HCT116 (cell line): ENCODE data around the gene KLHL15. TPM values are rescaled to one million over a fixed set of nuclear protein-coding genes. Genes with fewer than 3 reads are reported as not detected.

Source experiments
- ATAC-seq: fragments of 200-7000 bp; cut with Tn5 transposase; 2 replicates; pipeline ENCODE4 v1.9.1; 2020; ENCODE audit warnings: mild to moderate bottlenecking, moderate library complexity
- BruUV-seq: library from RNA; stranded (reverse); fragments of 400-500 nt; replicated peaks from 2 replicates; lab custom pipeline; 2021; lab: Mats Ljungman, UMichigan
- CTCF ChIA-PET: fragments of 300-600 bp; sonication (Branson Sonifier 250); formaldehyde crosslinking; loops from one replicate; lab custom pipeline; 2021; ENCODE audit warnings: antibody characterized with exemption; lab: Charles Lee
- POLR2A ChIA-PET: fragments of 300-600, 350-600 bp; sonication (Branson Sonifier 250); formaldehyde crosslinking; loops from one replicate; lab custom pipeline; 2021; ENCODE audit warnings: antibody characterized with exemption; lab: Charles Lee
- RAD21 ChIA-PET, 2 experiments: fragments of 300-600 bp; sonication (Branson Sonifier 250); formaldehyde crosslinking; loops; one replicate each; lab custom pipeline; 2023; ENCODE audit warnings: low total read pairs in 2 of 2; ENCODE audit not compliant: uncharacterized antibody in 2 of 2, unreplicated experiment in 2 of 2, low non-redundant PET in 1 of 2; lab: Charles Lee
- DNase-seq: peaks from one replicate; pipeline ENCODE4 v3.0.0-alpha.2; 2010; ENCODE audit warnings: low read depth, low spot score
- H2AFZ ChIP-seq: fragments of 200-600 bp; shearing (Covaris generic), sonication (generic); 2 replicates; pipeline ENCODE4 v1.6.1; 2017; ENCODE audit warnings: low read depth, mixed run types, mixed read lengths, antibody characterized with exemption, low read length; ENCODE audit not compliant: poor library complexity, severe bottlenecking
- H3K27ac ChIP-seq: 2 replicates; pipeline ENCODE4 v1.5.1; 2012; ENCODE audit warnings: low read depth, low read length
- H3K27me3 ChIP-seq: fragments of 200-600 bp; sonication (generic); 2 replicates; pipeline ENCODE4 v1.6.1; 2016; ENCODE audit warnings: mixed run types, low read length, mixed read lengths; ENCODE audit not compliant: insufficient read depth
- H3K36me3 ChIP-seq, 2 experiments: fragments of 200-500 bp in 1 of 2; fragments of 200-600 bp in 1 of 2; sonication (Bioruptor generic) in 1 of 2; sonication (generic) in 1 of 2; 2 replicates each; pipeline versions ENCODE4 v1.5.1 to v1.6.1; 2014 to 2016; ENCODE audit warnings: low read length in 2 of 2, inconsistent platforms in 1 of 2, mixed read lengths in 1 of 2, mixed run types in 1 of 2; ENCODE audit not compliant: insufficient read depth in 2 of 2, control insufficient read depth in 1 of 2
- H3K4me1 ChIP-seq, 2 experiments: fragments of 200-600 bp in 1 of 2; sonication (generic) in 1 of 2; 2 replicates each; pipeline versions ENCODE4 v1.5.1 to v1.6.1; 2012 to 2017; ENCODE audit warnings: low read length in 2 of 2, inconsistent platforms in 1 of 2, mild to moderate bottlenecking in 1 of 2, mixed read lengths in 1 of 2, mixed run types in 1 of 2, moderate library complexity in 1 of 2; ENCODE audit not compliant: insufficient read depth in 2 of 2, control insufficient read depth in 1 of 2
- H3K4me2 ChIP-seq: fragments of 200-600 bp; sonication (generic); 2 replicates; pipeline ENCODE4 v1.6.1; 2017; ENCODE audit warnings: mixed run types, low read length, mixed read lengths
- H3K4me3 ChIP-seq, 2 experiments: fragments of 200-600 bp in 1 of 2; sonication (generic) in 1 of 2; replicated peaks in 1 of 2; 2 replicates each; pipeline ENCODE4 v1.5.1; 2011 to 2016; ENCODE audit warnings: low read length in 2 of 2, control low read depth in 1 of 2, low read depth in 1 of 2, mild to moderate bottlenecking in 1 of 2, mixed read lengths in 1 of 2, mixed run types in 1 of 2
- H3K79me2 ChIP-seq: fragments of 200-600 bp; sonication (generic); 2 replicates; pipeline ENCODE4 v1.6.1; 2017; ENCODE audit warnings: mild to moderate bottlenecking, mixed run types, low read length, moderate library complexity, mixed read lengths; ENCODE audit not compliant: insufficient read depth
- H3K9ac ChIP-seq: fragments of 200-600 bp; sonication (generic); 2 replicates; pipeline ENCODE4 v1.6.1; 2016; ENCODE audit warnings: low read length, mixed read lengths
- H3K9me2 ChIP-seq: fragments of 200-600 bp; sonication (generic), shearing (Covaris generic); 2 replicates; pipeline ENCODE4 v1.6.1; 2017; ENCODE audit warnings: mixed run types, mild to moderate bottlenecking, moderate library complexity; ENCODE audit not compliant: insufficient read depth
- H3K9me3 ChIP-seq, 2 experiments: fragments of 200-500 bp in 1 of 2; fragments of 200-600 bp in 1 of 2; sonication (Bioruptor generic) in 1 of 2; sonication (generic) in 1 of 2; 2 replicates each; pipeline ENCODE4 v1.6.1; 2014 to 2017; ENCODE audit warnings: low read length in 2 of 2, mixed read lengths in 2 of 2, inconsistent platforms in 1 of 2, low read depth in 1 of 2, mild to moderate bottlenecking in 1 of 2, mixed run types in 1 of 2, moderate library complexity in 1 of 2; ENCODE audit not compliant: control insufficient read depth in 1 of 2, insufficient read depth in 1 of 2
- H4K20me1 ChIP-seq: fragments of 200-600 bp; sonication (generic), shearing (Covaris generic); 2 replicates; pipeline ENCODE4 v1.6.1; 2017; ENCODE audit warnings: mixed run types, mild to moderate bottlenecking, moderate library complexity; ENCODE audit not compliant: insufficient read depth
- ATF3 ChIP-seq: IDR thresholded peaks from 2 replicates; pipeline ENCODE4 v1.6.1; 2012
- CTCF ChIP-seq, 3 experiments: fragments of 200-600 bp in 1 of 3; sonication (generic) in 1 of 3; IDR thresholded peaks in 2 of 3; conservative IDR thresholded peaks in 1 of 3; 2 replicates each; pipeline ENCODE4 v1.5.1; 2012 to 2017; ENCODE audit warnings: low read depth in 2 of 3, low read length in 2 of 3, antibody characterized with exemption in 1 of 3, borderline replicate concordance in 1 of 3, control low read depth in 1 of 3, mild to moderate bottlenecking in 1 of 3, mixed read lengths in 1 of 3, mixed run types in 1 of 3, moderate library complexity in 1 of 3; ENCODE audit not compliant: insufficient read depth in 1 of 3
- EGR1 ChIP-seq: IDR thresholded peaks from 2 replicates; pipeline ENCODE4 v1.6.1; 2012; ENCODE audit warnings: low read depth
- ELF1 ChIP-seq: IDR thresholded peaks from 2 replicates; pipeline ENCODE4 v1.6.1; 2012; ENCODE audit warnings: low read depth, borderline replicate concordance
- EZH2 ChIP-seq: fragments of 200-600 bp; sonication (generic); IDR thresholded peaks from 2 replicates; pipeline ENCODE4 v1.6.1; 2017; ENCODE audit warnings: antibody characterized with exemption, mixed run types
- EZH2phosphoT487 ChIP-seq: fragments of 200-600 bp; IDR thresholded peaks from 2 replicates; pipeline ENCODE4 v1.6.1; 2018; ENCODE audit warnings: antibody characterized with exemption, borderline replicate concordance
- FOSL1 ChIP-seq: IDR thresholded peaks from 2 replicates; pipeline ENCODE4 v1.6.1; 2012; ENCODE audit warnings: low read depth
- JUND ChIP-seq: IDR thresholded peaks from 2 replicates; pipeline ENCODE4 v1.6.1; 2012
- MAX ChIP-seq: IDR thresholded peaks from 2 replicates; pipeline ENCODE4 v1.6.1; 2012
- POLR2A ChIP-seq: IDR thresholded peaks from 2 replicates; pipeline ENCODE4 v1.7.0; 2011; ENCODE audit warnings: borderline replicate concordance; ENCODE audit not compliant: insufficient read depth, insufficient read length; ENCODE audit errors: extremely low read depth
- SIN3A ChIP-seq: IDR thresholded peaks from 2 replicates; pipeline ENCODE4 v1.6.1; 2012; ENCODE audit warnings: low read depth
- SP1 ChIP-seq: IDR thresholded peaks from 2 replicates; pipeline ENCODE4 v1.6.1; 2012; ENCODE audit warnings: low read depth
- SRF ChIP-seq: IDR thresholded peaks from 2 replicates; pipeline ENCODE4 v1.6.1; 2012; ENCODE audit warnings: low read depth
- YY1 ChIP-seq: IDR thresholded peaks from 2 replicates; pipeline ENCODE4 v1.6.1; 2011; ENCODE audit warnings: low read length, low read depth, moderate library complexity, mild to moderate bottlenecking; ENCODE audit not compliant: insufficient replicate concordance; ENCODE audit errors: extremely low read depth
- ZFX ChIP-seq: fragments of 450-650 bp; IDR thresholded peaks from 2 replicates; pipeline ENCODE4 v1.6.1; 2017
- intact Hi-C: fragments of 100-400 bp; cut with micrococcal nuclease; formaldehyde crosslinking; loops from 2 replicates; pipeline ENCODE4 v1.10.0; 2022
- total RNA-seq: library from RNA; stranded (reverse); gene quantifications from one replicate; pipeline ENCODE4 v1.2.1, GENCODE V29; 2021; ENCODE audit not compliant: unreplicated experiment

Gene KLHL15
- total RNA-seq, 1 experiment from 2014 or later: 10.1 TPM

GRCh38 chrX:24002792-24003191 lies 24.2 kb downstream of the KLHL15 start:
- H2AFZ ChIP-seq: no peak overlapping the region
- no peaks in the 10 kb centered on the region for H4K20me1 ChIP-seq
- H3K4me1 ChIP-seq: no peaks in the 10 kb centered on the region
- no peaks in the 10 kb centered on the region for H3K9me3 ChIP-seq
- ChIA-PET CTCF (no interaction called here), POLR2A (no interaction called here), RAD21 (no interaction called here)
- intact Hi-C loops: no loop called here
- no peak for DNase-seq
- no peaks in the 10 kb centered on the region for H3K27me3 ChIP-seq
- no peak overlapping the region for H3K4me2 ChIP-seq
- H3K9me2 ChIP-seq: no peaks in the 10 kb centered on the region
- H3K27ac ChIP-seq: no peak overlapping the region
- H3K79me2 ChIP-seq: peaks cover 25% of the 10 kb centered on the region
- peaks cover 0 to 7% of the 10 kb centered on the region in 2 experiments; a peak in 1 of 4 replicates for H3K36me3 ChIP-seq
- TF ChIP-seq SIN3A (no peak), MAX (no peak), SP1 (no peak), YY1 (no peak), CTCF (IDR thresholded peaks at IDR 0.05 in 2 of 3, conservative IDR thresholded peaks at IDR 0.05 in 1 of 3; ENCODE audit: borderline replicate concordance in 1 of 3, insufficient read depth in 1 of 3, low read depth in 2 of 3, low read length in 2 of 3) (no peak), SRF (no peak), ZFX (no peak), JUND (no peak), EZH2 (no peak), ATF3 (no peak), EGR1 (no peak), EZH2phosphoT487 (no peak), ELF1 (no peak), FOSL1 (no peak), POLR2A (no peak)
- H3K4me3 ChIP-seq: no peak overlapping the region
- no peak overlapping the region for H3K9ac ChIP-seq
- no peak for ATAC-seq
- BruUV-seq: no TSS peak
